Measurements from ENCODE around the gene DEPDC5. TPM values are rescaled to one million over a fixed set of nuclear protein-coding genes. Genes with fewer than 3 reads are reported as not detected.

DEPDC5 gene
- total RNA-seq, 2 donors from 2014 or later, result 31.9 to 43.2 TPM

DNA sequence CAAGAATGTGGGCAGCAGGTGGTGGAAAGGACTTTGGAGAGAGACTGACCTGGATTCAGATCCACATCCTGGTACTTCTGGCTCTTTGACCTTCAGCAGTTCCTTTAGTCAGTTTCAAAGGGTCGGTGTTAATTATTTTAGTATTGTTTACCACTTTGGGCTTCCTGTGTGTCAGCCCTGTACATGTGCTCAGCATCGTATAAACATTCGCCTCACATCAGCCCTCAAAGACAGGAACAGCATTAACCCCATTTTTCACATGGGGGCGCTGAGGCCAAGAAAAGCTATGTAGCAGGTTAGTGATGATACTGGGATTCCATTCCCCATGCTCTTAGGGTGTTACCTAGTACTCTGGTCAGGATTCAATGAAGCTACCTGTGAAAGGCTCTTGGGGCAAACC lies 118.4 kb downstream of the DEPDC5 start:
- Histone ChIP-seq H3K9ac (ENCODE audit: extremely low read depth, low read length, poor library complexity, severe bottlenecking) (no peak overlapping the region), H3K4me1 (ENCODE audit: control insufficient read depth, insufficient read depth, low read length) (no peaks in the 10 kb centered on the region), H3K36me3 (ENCODE audit: control insufficient read depth, insufficient read depth, low read length) (peaks cover 28% of the 10 kb centered on the region), H3K27me3 (ENCODE audit: control insufficient read depth, insufficient read depth, low read length, poor library complexity, severe bottlenecking) (no peaks in the 10 kb centered on the region), H3K4me3 (ENCODE audit: low read length) (no peak overlapping the region), H3K27ac (ENCODE audit: low read depth, low read length) (no peak overlapping the region), H3K9me3 (ENCODE audit: control insufficient read depth, low read length) (no peaks in the 10 kb centered on the region)
- Mint-ChIP-seq H3K4me1 (no peaks in the 10 kb centered on the region), H3K9me3 (no peaks in the 10 kb centered on the region), H3K27ac (no peak overlapping the region), H3K4me3 (no peak overlapping the region), H3K36me3 (ENCODE audit: low read depth) (peaks cover 39% of the 10 kb centered on the region), H3K27me3 (ENCODE audit: insufficient read depth) (no peaks in the 10 kb centered on the region)
- 77% methylated on average over 4 of the region's 4 CpGs; no CpG with 5 or more reads in 1 of the 2 experiments for WGBS, 2 experiments (ENCODE audit: insufficient coverage in 1 of 2, insufficient read length in 1 of 2)
- TF ChIP-seq, protein P1, sequence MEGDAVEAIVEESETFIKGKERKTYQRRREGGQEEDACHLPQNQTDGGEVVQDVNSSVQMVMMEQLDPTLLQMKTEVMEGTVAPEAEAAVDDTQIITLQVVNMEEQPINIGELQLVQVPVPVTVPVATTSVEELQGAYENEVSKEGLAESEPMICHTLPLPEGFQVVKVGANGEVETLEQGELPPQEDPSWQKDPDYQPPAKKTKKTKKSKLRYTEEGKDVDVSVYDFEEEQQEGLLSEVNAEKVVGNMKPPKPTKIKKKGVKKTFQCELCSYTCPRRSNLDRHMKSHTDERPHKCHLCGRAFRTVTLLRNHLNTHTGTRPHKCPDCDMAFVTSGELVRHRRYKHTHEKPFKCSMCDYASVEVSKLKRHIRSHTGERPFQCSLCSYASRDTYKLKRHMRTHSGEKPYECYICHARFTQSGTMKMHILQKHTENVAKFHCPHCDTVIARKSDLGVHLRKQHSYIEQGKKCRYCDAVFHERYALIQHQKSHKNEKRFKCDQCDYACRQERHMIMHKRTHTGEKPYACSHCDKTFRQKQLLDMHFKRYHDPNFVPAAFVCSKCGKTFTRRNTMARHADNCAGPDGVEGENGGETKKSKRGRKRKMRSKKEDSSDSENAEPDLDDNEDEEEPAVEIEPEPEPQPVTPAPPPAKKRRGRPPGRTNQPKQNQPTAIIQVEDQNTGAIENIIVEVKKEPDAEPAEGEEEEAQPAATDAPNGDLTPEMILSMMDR (conservative IDR thresholded peaks at IDR 0.05), result peak; percentile 68
- DNase-seq, result peak; percentile 74

DNA sequence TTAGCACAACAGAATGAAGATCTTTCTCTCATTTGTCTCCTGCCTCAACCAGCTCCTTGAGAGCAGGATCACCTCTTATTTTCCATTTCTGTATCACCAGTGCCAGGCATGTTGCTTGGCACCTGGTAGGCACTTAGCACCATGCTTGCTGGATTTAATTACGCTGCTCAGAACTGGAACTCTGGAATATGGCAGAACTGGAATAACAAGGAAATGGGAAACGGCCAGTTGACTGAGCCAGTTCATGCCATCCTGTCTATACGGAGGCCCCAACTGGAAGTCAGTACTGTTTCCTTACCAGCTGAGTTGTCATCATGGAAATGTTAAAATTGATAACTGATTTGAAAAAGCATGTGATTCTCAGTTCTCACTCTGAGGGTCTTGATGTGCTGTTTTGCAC lies 121.0 kb downstream of the DEPDC5 start:
- Histone ChIP-seq H3K4me3 (ENCODE audit: low read length) (no peak overlapping the region), H3K9me3 (ENCODE audit: control insufficient read depth, low read length) (no peaks in the 10 kb centered on the region), H3K4me1 (ENCODE audit: control insufficient read depth, insufficient read depth, low read length) (no peaks in the 10 kb centered on the region), H3K27me3 (ENCODE audit: control insufficient read depth, insufficient read depth, low read length, poor library complexity, severe bottlenecking) (no peaks in the 10 kb centered on the region), H3K9ac (ENCODE audit: extremely low read depth, low read length, poor library complexity, severe bottlenecking) (no peak overlapping the region), H3K36me3 (ENCODE audit: control insufficient read depth, insufficient read depth, low read length) (peaks cover 29% of the 10 kb centered on the region), H3K27ac (ENCODE audit: low read depth, low read length) (no peak overlapping the region)
- H3K4me1 Mint-ChIP-seq, result no peaks in the 10 kb centered on the region
- H3K9me3 Mint-ChIP-seq, result no peaks in the 10 kb centered on the region
- H3K27me3 Mint-ChIP-seq (ENCODE audit: insufficient read depth), result no peaks in the 10 kb centered on the region
- 95 to 100% methylated on average over 3 of the region's 3 CpGs for WGBS, 2 experiments (ENCODE audit: insufficient coverage in 1 of 2, insufficient read length in 1 of 2)
- no peak for DNase-seq
- TF ChIP-seq, protein P1 (conservative IDR thresholded peaks at IDR 0.05), result no peak
- H3K36me3 Mint-ChIP-seq (ENCODE audit: low read depth), result peaks cover 38% of the 10 kb centered on the region
- H3K4me3 Mint-ChIP-seq, result no peak overlapping the region
- H3K27ac Mint-ChIP-seq, result no peak overlapping the region

DNA sequence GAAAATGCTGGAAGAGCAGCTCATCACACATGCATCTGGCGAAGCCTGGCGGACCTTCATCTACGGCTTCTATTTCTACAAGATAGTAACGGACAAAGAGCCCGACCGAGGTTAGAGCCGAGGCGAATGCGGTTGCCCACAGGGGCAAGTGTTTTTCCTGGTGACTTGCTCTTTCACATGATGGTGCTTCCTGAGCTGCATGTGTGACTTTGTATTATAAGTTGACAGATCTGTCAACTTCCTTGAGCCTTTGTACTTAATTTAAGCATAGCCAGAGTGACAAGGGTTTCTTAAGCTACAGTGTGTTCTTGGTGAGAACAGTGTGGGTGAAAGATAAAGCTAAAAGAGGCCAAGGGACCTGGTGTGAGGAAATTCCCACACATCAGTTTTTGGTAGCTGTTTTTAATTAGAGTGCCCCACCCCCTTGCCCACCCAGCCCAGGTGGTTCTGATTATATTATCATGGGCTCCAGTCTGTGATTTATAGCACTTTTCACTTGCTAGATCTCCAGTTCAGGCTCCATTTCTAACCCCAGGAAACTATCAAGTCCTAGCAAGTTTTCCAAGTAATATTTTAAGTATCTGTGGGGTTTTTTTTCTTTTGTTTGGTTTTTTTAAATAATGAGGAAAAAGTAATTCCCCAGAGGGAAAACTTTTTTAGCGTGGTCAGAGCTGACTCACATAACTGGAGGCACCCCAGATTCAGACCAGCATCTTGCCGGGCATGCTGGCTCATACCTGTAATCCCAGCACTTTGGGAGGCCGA lies 122.5 kb downstream of the DEPDC5 start:
- H3K27me3 ChIP-seq (ENCODE audit: control insufficient read depth, insufficient read depth, low read length, poor library complexity, severe bottlenecking), result no peaks in the 10 kb centered on the region
- no peaks in the 10 kb centered on the region for H3K4me1 ChIP-seq (ENCODE audit: control insufficient read depth, insufficient read depth, low read length)
- no peak for DNase-seq
- no peaks in the 10 kb centered on the region for H3K9me3 ChIP-seq (ENCODE audit: control insufficient read depth, low read length)
- H3K4me3 ChIP-seq (ENCODE audit: low read length), result no peak overlapping the region
- no peak overlapping the region for H3K27ac Mint-ChIP-seq
- peaks cover 38% of the 10 kb centered on the region for H3K36me3 Mint-ChIP-seq (ENCODE audit: low read depth)
- H3K36me3 ChIP-seq (ENCODE audit: control insufficient read depth, insufficient read depth, low read length), result peaks cover 29% of the 10 kb centered on the region
- no peak overlapping the region for H3K4me3 Mint-ChIP-seq
- H3K9me3 Mint-ChIP-seq, result no peaks in the 10 kb centered on the region
- no peaks in the 10 kb centered on the region for H3K4me1 Mint-ChIP-seq
- WGBS, 2 experiments (ENCODE audit: insufficient coverage in 1 of 2, insufficient read length in 1 of 2), result 95% methylated on average over 12 of the region's 12 CpGs
- H3K27ac ChIP-seq (ENCODE audit: low read depth, low read length), result no peak overlapping the region
- no peak overlapping the region for H3K9ac ChIP-seq (ENCODE audit: extremely low read depth, low read length, poor library complexity, severe bottlenecking)
- H3K27me3 Mint-ChIP-seq (ENCODE audit: insufficient read depth), result no peaks in the 10 kb centered on the region
- TF ChIP-seq, protein P1 (conservative IDR thresholded peaks at IDR 0.05), result no peak
